ENCODE data around the gene NCAPD2.
"Not testable (repeated sequence)": the region's sequence is repeated elsewhere in the genome, so short reads cannot be mapped to it uniquely, and the experiment has no call there.

NCAPD2 gene

DNA sequence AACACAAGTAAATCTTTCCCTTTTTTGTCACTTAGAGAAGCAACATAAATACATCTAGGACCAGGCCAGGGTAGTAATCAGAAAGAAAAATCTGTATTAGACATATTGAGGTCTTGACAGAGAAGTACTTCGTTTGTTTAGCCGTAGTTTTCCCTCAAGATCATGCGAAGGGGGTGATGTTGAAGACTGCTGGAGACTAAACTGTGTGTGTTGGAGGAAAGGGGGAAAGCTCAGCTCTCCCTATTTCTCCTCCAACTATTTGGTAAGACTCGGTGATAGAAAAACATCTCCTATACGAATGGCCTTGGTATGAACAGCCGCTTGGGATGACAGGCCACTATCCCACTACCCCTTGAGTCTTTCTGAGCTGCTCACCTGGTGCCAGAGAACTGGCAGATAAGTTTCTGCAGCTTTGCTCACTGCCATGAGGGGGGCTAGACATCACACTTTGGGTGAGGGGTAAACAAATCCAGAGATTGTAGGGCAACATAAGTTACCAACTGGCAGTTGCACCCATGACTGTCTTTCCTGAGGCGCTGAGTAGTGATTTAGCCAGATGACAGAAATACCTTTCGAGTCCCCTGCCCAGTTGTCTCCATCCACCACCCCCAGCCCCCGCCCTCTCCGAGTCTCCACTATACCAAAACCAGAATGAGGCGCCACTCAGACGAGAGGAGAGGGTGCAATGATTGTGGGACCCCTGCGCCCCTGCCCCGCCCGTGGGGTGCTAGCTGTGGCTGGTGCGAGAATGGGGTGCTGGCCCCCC lies 24.1 kb upstream of the NCAPD2 start:
- Histone ChIP-seq H4K20me1 (ENCODE audit: insufficient read depth, low read length) (peaks cover 6% of the 10 kb centered on the region; the same call in 1 of the 2 replicates), H3K27ac (ENCODE audit: low read length) (peak overlapping the region; percentile 70), H3K4me2 (ENCODE audit: low read length) (peak overlapping the region; percentile 74), H3K9me3 (ENCODE audit: insufficient read depth, low read length) (no peaks in the 10 kb centered on the region), H3K9ac (ENCODE audit: low read length) (peak overlapping the region; percentile 65), H3K36me3 (replicated peaks; ENCODE audit: low read depth, low read length) (peaks cover 9% of the 10 kb centered on the region), H3K4me3 (ENCODE audit: low read length) (peak overlapping the region; percentile 83), H2AFZ (ENCODE audit: low read depth, low read length) (peak overlapping the region; percentile 50), H3K79me2 (ENCODE audit: low read length) (no peaks in the 10 kb centered on the region), H3K4me1 (ENCODE audit: low read length) (peaks cover 12% of the 10 kb centered on the region; the same call in 1 of the 2 replicates), H3K27me3 (ENCODE audit: low read depth, low read length) (0 out of 2 replicates have a peak, but pooled peaks cover 3% of the 10 kb centered on the region)
- TF ChIP-seq, protein P1, sequence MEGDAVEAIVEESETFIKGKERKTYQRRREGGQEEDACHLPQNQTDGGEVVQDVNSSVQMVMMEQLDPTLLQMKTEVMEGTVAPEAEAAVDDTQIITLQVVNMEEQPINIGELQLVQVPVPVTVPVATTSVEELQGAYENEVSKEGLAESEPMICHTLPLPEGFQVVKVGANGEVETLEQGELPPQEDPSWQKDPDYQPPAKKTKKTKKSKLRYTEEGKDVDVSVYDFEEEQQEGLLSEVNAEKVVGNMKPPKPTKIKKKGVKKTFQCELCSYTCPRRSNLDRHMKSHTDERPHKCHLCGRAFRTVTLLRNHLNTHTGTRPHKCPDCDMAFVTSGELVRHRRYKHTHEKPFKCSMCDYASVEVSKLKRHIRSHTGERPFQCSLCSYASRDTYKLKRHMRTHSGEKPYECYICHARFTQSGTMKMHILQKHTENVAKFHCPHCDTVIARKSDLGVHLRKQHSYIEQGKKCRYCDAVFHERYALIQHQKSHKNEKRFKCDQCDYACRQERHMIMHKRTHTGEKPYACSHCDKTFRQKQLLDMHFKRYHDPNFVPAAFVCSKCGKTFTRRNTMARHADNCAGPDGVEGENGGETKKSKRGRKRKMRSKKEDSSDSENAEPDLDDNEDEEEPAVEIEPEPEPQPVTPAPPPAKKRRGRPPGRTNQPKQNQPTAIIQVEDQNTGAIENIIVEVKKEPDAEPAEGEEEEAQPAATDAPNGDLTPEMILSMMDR (IDR thresholded peaks at IDR 0.05; ENCODE audit: low read depth, low read length), result no peak
- TF ChIP-seq EZH2phosphoT487 (IDR thresholded peaks at IDR 0.05; ENCODE audit: low read depth), result no peak

- H3K4me2 ChIP-seq (ENCODE audit: low read length), result peak within 1 kb of the TSS; percentile 77
- H3K9ac ChIP-seq (ENCODE audit: low read length), result peak within 1 kb of the TSS; percentile 65
- peak within 1 kb of the TSS; percentile 69 for H2AFZ ChIP-seq (ENCODE audit: low read depth, low read length)
- H3K36me3 ChIP-seq (replicated peaks; ENCODE audit: low read depth, low read length), result peaks cover 6% of the 10 kb centered on the region
- H3K4me1 ChIP-seq (ENCODE audit: low read length), result peaks cover 12% of the 10 kb centered on the region; the same call in 1 of the 2 replicates
- H3K27me3 ChIP-seq (ENCODE audit: low read depth, low read length), result 0 out of 2 replicates have a peak, but pooled peaks cover 3% of the 10 kb centered on the region
- H4K20me1 ChIP-seq (ENCODE audit: insufficient read depth, low read length), result peaks cover 6% of the 10 kb centered on the region; the same call in 1 of the 2 replicates
- no peaks in the 10 kb centered on the region for H3K79me2 ChIP-seq (ENCODE audit: low read length)
- peak within 1 kb of the TSS; percentile 83 for H3K4me3 ChIP-seq (ENCODE audit: low read length)
- no peaks in the 10 kb centered on the region for H3K9me3 ChIP-seq (ENCODE audit: insufficient read depth, low read length)
- no peak for TF ChIP-seq EZH2phosphoT487 (IDR thresholded peaks at IDR 0.05; ENCODE audit: low read depth)
- TF ChIP-seq, protein P1 (IDR thresholded peaks at IDR 0.05; ENCODE audit: low read depth, low read length), result no peak
- peak within 1 kb of the TSS; percentile 70 for H3K27ac ChIP-seq (ENCODE audit: low read length)
Measured at GRCh38 chr12:6470375-6471163, 23.3 kb upstream of the NCAPD2 start, which contains the start of gene VAMP1. VAMP1 (minus strand) TSS chr12:6470677; CDS start chr12:6470531, 146 bp downstream.

DNA sequence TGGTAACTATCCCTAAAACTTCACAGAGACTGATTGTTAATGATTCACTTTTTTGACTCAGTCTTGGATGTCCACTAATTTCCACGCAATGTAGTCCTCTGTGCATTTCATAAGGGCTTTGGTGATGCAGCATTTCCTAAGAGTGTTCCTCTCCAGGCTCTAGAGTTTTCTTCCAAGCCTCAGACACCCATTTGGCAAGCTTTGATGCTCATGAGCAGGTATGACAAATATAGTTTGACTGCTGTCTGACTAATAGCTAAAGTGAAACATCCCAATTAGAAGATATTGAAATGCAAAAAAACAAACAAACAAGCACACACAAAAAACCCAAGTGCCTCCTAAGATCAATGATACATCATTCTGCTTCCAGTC lies 21.9 kb upstream of the NCAPD2 start:
- Histone ChIP-seq H3K4me2 (ENCODE audit: low read length) (no peak overlapping the region), H2AFZ (ENCODE audit: low read depth, low read length) (no peak overlapping the region), H3K9ac (ENCODE audit: low read length) (no peak overlapping the region), H3K9me3 (ENCODE audit: insufficient read depth, low read length) (no peaks in the 10 kb centered on the region), H3K27me3 (ENCODE audit: low read depth, low read length) (0 out of 2 replicates have a peak, but pooled peaks cover 3% of the 10 kb centered on the region), H3K4me1 (ENCODE audit: low read length) (peaks cover 12% of the 10 kb centered on the region; the same call in 1 of the 2 replicates), H3K27ac (ENCODE audit: low read length) (no peak overlapping the region), H3K4me3 (ENCODE audit: low read length) (no peak overlapping the region), H4K20me1 (ENCODE audit: insufficient read depth, low read length) (no peaks in the 10 kb centered on the region), H3K79me2 (ENCODE audit: low read length) (no peaks in the 10 kb centered on the region), H3K36me3 (replicated peaks; ENCODE audit: low read depth, low read length) (no peaks in the 10 kb centered on the region)
- TF ChIP-seq, protein P1 (IDR thresholded peaks at IDR 0.05; ENCODE audit: low read depth, low read length), result no peak
- TF ChIP-seq EZH2phosphoT487 (IDR thresholded peaks at IDR 0.05; ENCODE audit: low read depth), result no peak

- no peaks in the 10 kb centered on the region for H4K20me1 ChIP-seq (ENCODE audit: insufficient read depth, low read length)
- H3K4me1 ChIP-seq (ENCODE audit: low read length), result peaks cover 12% of the 10 kb centered on the region; the same call in 1 of the 2 replicates
- H3K27me3 ChIP-seq (ENCODE audit: low read depth, low read length), result 0 out of 2 replicates have a peak, but pooled peaks cover 3% of the 10 kb centered on the region
- H3K4me3 ChIP-seq (ENCODE audit: low read length), result no peak overlapping the region
- H3K4me2 ChIP-seq (ENCODE audit: low read length), result no peak overlapping the region
- H3K79me2 ChIP-seq (ENCODE audit: low read length), result no peaks in the 10 kb centered on the region
- H2AFZ ChIP-seq (ENCODE audit: low read depth, low read length), result no peak overlapping the region
- no peaks in the 10 kb centered on the region for H3K36me3 ChIP-seq (replicated peaks; ENCODE audit: low read depth, low read length)
- H3K9ac ChIP-seq (ENCODE audit: low read length), result no peak overlapping the region
- H3K9me3 ChIP-seq (ENCODE audit: insufficient read depth, low read length), result no peaks in the 10 kb centered on the region
- H3K27ac ChIP-seq (ENCODE audit: low read length), result no peak overlapping the region
- no peak for TF ChIP-seq EZH2phosphoT487 (IDR thresholded peaks at IDR 0.05; ENCODE audit: low read depth)
- TF ChIP-seq, protein P1 (IDR thresholded peaks at IDR 0.05; ENCODE audit: low read depth, low read length), result no peak
Measured at GRCh38 chr12:6472491-6472890, 21.4 kb upstream of the NCAPD2 start.

- not testable (repeated sequence) for H3K27ac ChIP-seq (ENCODE audit: low read length); H3K79me2 ChIP-seq (ENCODE audit: low read length); H3K4me1 ChIP-seq (ENCODE audit: low read length); H3K36me3 ChIP-seq (replicated peaks; ENCODE audit: low read depth, low read length); H3K27me3 ChIP-seq (ENCODE audit: low read depth, low read length); H4K20me1 ChIP-seq (ENCODE audit: insufficient read depth, low read length); H3K9me3 ChIP-seq (ENCODE audit: insufficient read depth, low read length); H3K4me3 ChIP-seq (ENCODE audit: low read length); H2AFZ ChIP-seq (ENCODE audit: low read depth, low read length); H3K4me2 ChIP-seq (ENCODE audit: low read length); H3K9ac ChIP-seq (ENCODE audit: low read length)
Measured at GRCh38 chr12:6475233-6475975, 18.5 kb upstream of the NCAPD2 start.
